ENCODE measurements around the gene MT1F. TPM values are rescaled to one million over a fixed set of nuclear protein-coding genes. Genes with fewer than 3 reads are reported as not detected.

The MT1F gene
- total RNA-seq, 1 experiment from 2014 or later, result 2.1 TPM

GRCh38 chr16:56639045-56639444, 18.7 kb upstream of the MT1F start:
- in situ Hi-C loops (cut with HindIII; ENCODE audit: low pct_unique_long_range_greater_than_20kb, low sequenced_read_pairs) (no loop called here), intact Hi-C loops (cut with micrococcal nuclease; ENCODE audit: unreplicated experiment) (no loop called here)
- TF ChIP-seq POLR2AphosphoS5 (IDR thresholded peaks at IDR 0.05; ENCODE audit: low read depth, low read length), result no peak
- TF ChIP-seq SIN3A (IDR thresholded peaks at IDR 0.05; ENCODE audit: borderline replicate concordance, insufficient read depth, low read depth, low read length), result no peak
- TF ChIP-seq CTCF (IDR thresholded peaks at IDR 0.05), result no peak
- no peak for TF ChIP-seq TCF7L2 (IDR thresholded peaks at IDR 0.05; ENCODE audit: low read depth, low read length)
- no peak for TF ChIP-seq REST (IDR thresholded peaks at IDR 0.05; ENCODE audit: insufficient read depth in 1 of 2, low read depth in 2 of 2, low read length in 1 of 2)
- H3K4me3 ChIP-seq (ENCODE audit: low read depth in 2 of 2, low read length in 2 of 2), result peak overlapping the region; percentile 59 to 62; a peak in 3 of 4 replicates
- no peak for DNase-seq (ENCODE audit: low read depth, low spot score)
- no peaks in the 10 kb centered on the region for H3K9me3 ChIP-seq (ENCODE audit: control insufficient read depth, insufficient read depth, low read depth, low read length)
- peak overlapping the region; percentile 71 for H3K27ac ChIP-seq (ENCODE audit: low read length)
- no peaks in the 10 kb centered on the region for H3K36me3 ChIP-seq (ENCODE audit: control insufficient read depth, insufficient read depth, low read length)
- peaks cover 23% of the 10 kb centered on the region for H3K4me1 ChIP-seq (ENCODE audit: control insufficient read depth, insufficient read depth, low read length)
- H3K27me3 ChIP-seq (ENCODE audit: control insufficient read depth, insufficient read depth, low read length), result no peaks in the 10 kb centered on the region
- ChIA-PET CTCF (no interaction called here), POLR2A (no interaction called here)
- TSS peak; percentile 84 for BruUV-seq (replicated peaks)
- ATAC-seq, result no peak

- no peak overlapping the region for H3K4me3 ChIP-seq (ENCODE audit: low read depth in 2 of 2, low read length in 2 of 2)
- POLR2A ChIA-PET, result no interaction called here
- intact Hi-C loops (cut with micrococcal nuclease; ENCODE audit: unreplicated experiment) (no loop called here), in situ Hi-C loops (cut with HindIII; ENCODE audit: low pct_unique_long_range_greater_than_20kb, low sequenced_read_pairs) (no loop called here)
- no peak overlapping the region for H3K27ac ChIP-seq (ENCODE audit: low read length)
- no peaks in the 10 kb centered on the region for H3K27me3 ChIP-seq (ENCODE audit: control insufficient read depth, insufficient read depth, low read length)
- H3K4me1 ChIP-seq (ENCODE audit: control insufficient read depth, insufficient read depth, low read length), result peaks cover 23% of the 10 kb centered on the region
- H3K9me3 ChIP-seq (ENCODE audit: control insufficient read depth, insufficient read depth, low read depth, low read length), result no peaks in the 10 kb centered on the region
- ATAC-seq, result no peak
- no TSS peak for BruUV-seq (replicated peaks)
- no peaks in the 10 kb centered on the region for H3K36me3 ChIP-seq (ENCODE audit: control insufficient read depth, insufficient read depth, low read length)
- CTCF ChIA-PET, result interaction anchor here (0.6 kb wide), 1 partner anchor 60 kb away, joined by 5 read pairs; no protein-coding TSS in a partner anchor
- no peak for DNase-seq (ENCODE audit: low read depth, low spot score)
- TF ChIP-seq TCF7L2 (IDR thresholded peaks at IDR 0.05; ENCODE audit: low read depth, low read length) (no peak), SIN3A (IDR thresholded peaks at IDR 0.05; ENCODE audit: borderline replicate concordance, insufficient read depth, low read depth, low read length) (no peak), REST (IDR thresholded peaks at IDR 0.05; ENCODE audit: insufficient read depth in 1 of 2, low read depth in 2 of 2, low read length in 1 of 2) (no peak), POLR2AphosphoS5 (IDR thresholded peaks at IDR 0.05; ENCODE audit: low read depth, low read length) (no peak), CTCF (IDR thresholded peaks at IDR 0.05) (no peak)
These were observed 17.7 kb upstream of the MT1F start for GRCh38 chr16:56640076-56640475.

All from Panc1 (cell line).